Endodermal cell (in vitro differentiated cells): Measurements from ENCODE around the gene TRAPPC5. TPM values are rescaled to one million over a fixed set of nuclear protein-coding genes. Genes with fewer than 3 reads are reported as not detected.

Experiments
- DNase-seq: peaks from one replicate; pipeline ENCODE4 v3.0.0-alpha.2; 2017
- H3K27ac ChIP-seq: 2 replicates; pipeline ENCODE4 v1.5.1; 2013; ENCODE audit warnings: mild to moderate bottlenecking, low read depth, low read length, moderate library complexity
- H3K27me3 ChIP-seq: 2 replicates; pipeline ENCODE4 v1.6.1; 2013; ENCODE audit warnings: mild to moderate bottlenecking, low read length, moderate library complexity; ENCODE audit not compliant: insufficient read depth, control insufficient read depth, poor library complexity, severe bottlenecking
- H3K36me3 ChIP-seq: 2 replicates; pipeline ENCODE4 v1.7.0; 2013; ENCODE audit warnings: mild to moderate bottlenecking, low read length, moderate library complexity; ENCODE audit not compliant: control insufficient read depth, insufficient read depth
- H3K4me1 ChIP-seq: one replicate; pipeline ENCODE4 v1.7.0; 2013; ENCODE audit warnings: low read length; ENCODE audit not compliant: control insufficient read depth, insufficient read depth
- H3K4me3 ChIP-seq: 2 replicates; pipeline ENCODE4 v1.5.1; 2013; ENCODE audit warnings: mild to moderate bottlenecking, low read length, moderate library complexity
- H3K9ac ChIP-seq: 2 replicates; pipeline ENCODE4 v1.6.1; 2013; ENCODE audit warnings: mild to moderate bottlenecking, low read length, moderate library complexity; ENCODE audit not compliant: poor library complexity, severe bottlenecking; ENCODE audit errors: extremely low read depth
- H3K9me3 ChIP-seq: 2 replicates; pipeline ENCODE4 v1.6.1; 2013; ENCODE audit warnings: mild to moderate bottlenecking, low read length, moderate library complexity; ENCODE audit not compliant: control insufficient read depth
- H3K27ac Mint-ChIP-seq: 2 replicates; pipeline ENCODE4 v1.8.0; 2020; ENCODE audit warnings: mixed read lengths
- H3K27me3 Mint-ChIP-seq: 2 replicates; pipeline ENCODE4 v1.8.0; 2021; ENCODE audit warnings: mild to moderate bottlenecking, mixed read lengths; ENCODE audit not compliant: insufficient read depth
- H3K36me3 Mint-ChIP-seq: 2 replicates; pipeline ENCODE4 v1.8.0; 2020; ENCODE audit warnings: low read depth, mixed read lengths
- H3K4me1 Mint-ChIP-seq: 2 replicates; pipeline ENCODE4 v1.8.0; 2020; ENCODE audit warnings: mixed read lengths
- H3K4me3 Mint-ChIP-seq: 2 replicates; pipeline ENCODE4 v1.8.0; 2020; ENCODE audit warnings: mild to moderate bottlenecking, moderate library complexity, mixed read lengths
- H3K9me3 Mint-ChIP-seq: 2 replicates; pipeline ENCODE4 v1.8.0; 2020; ENCODE audit warnings: mild to moderate bottlenecking, mixed read lengths
- WGBS, 2 experiments: methylation state at CpG; one replicate each; pipeline versions ENCODE4 v1.1.5 to v1.1.7; 2013; ENCODE audit warnings: missing lambda C conversion rate in 2 of 2, mixed read lengths in 1 of 2; ENCODE audit not compliant: insufficient coverage in 1 of 2, insufficient read length in 1 of 2; 5-methylcytosine and 5-hydroxymethylcytosine counted together
- total RNA-seq, 2 donors: library from RNA; stranded (reverse); fragmentation: NEBNext Ultra II Directional in 1 of 2; extraction: Animal tissue kit (Norgen Biotek cat#: 25700) in 1 of 2; gene quantifications; 2 replicates in 1 of 2; 3 replicates in 1 of 2; pipeline ENCODE4 v1.2.1, GENCODE V29; 2021
- TF ChIP-seq, protein P1 (sequence below): fragments of 200-600 bp; sonication (generic); conservative IDR thresholded peaks from 2 replicates; pipeline ENCODE4 v1.5.0; 2021; ENCODE audit warnings: antibody characterized with exemption, mild to moderate bottlenecking

The TRAPPC5 gene
- total RNA-seq, 2 donors from 2014 or later: 64.6 to 93.1 TPM

DNA sequence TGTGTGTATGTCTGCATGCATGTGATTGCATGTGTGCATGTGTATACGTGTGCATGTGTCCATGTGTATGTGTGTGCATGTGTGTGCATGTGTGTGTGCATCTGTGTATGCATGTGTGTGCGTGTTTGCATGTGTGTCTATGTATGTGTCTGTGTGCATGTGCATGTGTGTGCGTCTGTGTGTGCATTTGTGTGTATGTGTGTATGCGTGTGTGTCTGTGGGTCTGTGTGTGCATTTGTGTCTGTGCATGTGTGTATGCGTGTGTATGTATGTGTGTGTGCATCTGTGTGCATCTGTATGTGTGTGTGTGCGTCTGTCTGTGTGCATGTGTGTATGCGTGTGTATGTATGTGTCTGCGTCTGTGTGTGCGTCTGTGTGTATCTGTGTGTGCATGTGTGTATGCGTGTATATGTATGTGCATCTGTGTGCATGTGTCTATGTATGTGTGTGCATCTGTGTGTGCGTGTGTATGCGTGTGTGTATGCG, 40.7 kb upstream of the TRAPPC5 start:
- H3K4me1 ChIP-seq: no peaks in the 10 kb centered on the region
- peaks cover 30% of the 10 kb centered on the region for H3K36me3 Mint-ChIP-seq
- H3K4me3 ChIP-seq: no peak overlapping the region
- TF ChIP-seq, protein P1, sequence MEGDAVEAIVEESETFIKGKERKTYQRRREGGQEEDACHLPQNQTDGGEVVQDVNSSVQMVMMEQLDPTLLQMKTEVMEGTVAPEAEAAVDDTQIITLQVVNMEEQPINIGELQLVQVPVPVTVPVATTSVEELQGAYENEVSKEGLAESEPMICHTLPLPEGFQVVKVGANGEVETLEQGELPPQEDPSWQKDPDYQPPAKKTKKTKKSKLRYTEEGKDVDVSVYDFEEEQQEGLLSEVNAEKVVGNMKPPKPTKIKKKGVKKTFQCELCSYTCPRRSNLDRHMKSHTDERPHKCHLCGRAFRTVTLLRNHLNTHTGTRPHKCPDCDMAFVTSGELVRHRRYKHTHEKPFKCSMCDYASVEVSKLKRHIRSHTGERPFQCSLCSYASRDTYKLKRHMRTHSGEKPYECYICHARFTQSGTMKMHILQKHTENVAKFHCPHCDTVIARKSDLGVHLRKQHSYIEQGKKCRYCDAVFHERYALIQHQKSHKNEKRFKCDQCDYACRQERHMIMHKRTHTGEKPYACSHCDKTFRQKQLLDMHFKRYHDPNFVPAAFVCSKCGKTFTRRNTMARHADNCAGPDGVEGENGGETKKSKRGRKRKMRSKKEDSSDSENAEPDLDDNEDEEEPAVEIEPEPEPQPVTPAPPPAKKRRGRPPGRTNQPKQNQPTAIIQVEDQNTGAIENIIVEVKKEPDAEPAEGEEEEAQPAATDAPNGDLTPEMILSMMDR: no peak
- no peak overlapping the region for H3K9ac ChIP-seq
- no peaks in the 10 kb centered on the region for H3K4me1 Mint-ChIP-seq
- H3K9me3 Mint-ChIP-seq: peaks cover 2% of the 10 kb centered on the region
- peaks cover 17% of the 10 kb centered on the region for H3K27me3 ChIP-seq
- H3K4me3 Mint-ChIP-seq: no peak overlapping the region
- no peak overlapping the region for H3K27ac Mint-ChIP-seq
- DNase-seq: no peak
- 94 to 96% methylated on average over 9 to 13 of the region's 13 CpGs for WGBS, 2 experiments
- H3K27ac ChIP-seq: no peak overlapping the region
- peaks cover 20% of the 10 kb centered on the region for H3K27me3 Mint-ChIP-seq
- no peaks in the 10 kb centered on the region for H3K9me3 ChIP-seq
- H3K36me3 ChIP-seq: peaks cover 10% of the 10 kb centered on the region

DNA sequence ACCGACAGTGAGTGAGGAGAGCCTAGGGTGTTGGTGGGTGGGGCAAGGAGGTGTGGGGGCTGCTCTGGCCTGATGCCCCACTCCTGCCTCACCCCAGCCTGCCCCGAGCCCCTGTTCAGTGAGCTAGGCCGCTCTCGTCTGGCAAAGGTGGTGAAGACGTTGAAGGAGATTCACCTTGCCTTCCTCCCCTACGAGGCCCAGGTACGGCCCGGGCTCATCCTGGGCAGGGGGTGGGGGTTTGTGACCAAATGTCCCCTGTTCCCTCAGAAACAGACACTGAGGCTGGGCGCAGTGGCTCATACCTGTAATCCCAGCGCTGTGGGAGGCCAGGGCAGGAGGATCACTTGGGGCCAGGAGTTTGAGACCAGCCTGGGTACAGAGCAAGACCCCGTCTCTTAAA, 39.8 kb upstream of the TRAPPC5 start:
- no peak overlapping the region for H3K9ac ChIP-seq
- H3K27me3 ChIP-seq: peaks cover 8% of the 10 kb centered on the region
- 89 to 92% methylated on average over 4 to 11 of the region's 11 CpGs for WGBS, 2 experiments
- no peaks in the 10 kb centered on the region for H3K9me3 ChIP-seq
- H3K9me3 Mint-ChIP-seq: peaks cover 2% of the 10 kb centered on the region
- no peak for DNase-seq
- no peaks in the 10 kb centered on the region for H3K4me1 ChIP-seq
- no peak overlapping the region for H3K4me3 ChIP-seq
- no peak overlapping the region for H3K27ac Mint-ChIP-seq
- H3K36me3 ChIP-seq: peaks cover 10% of the 10 kb centered on the region
- TF ChIP-seq, protein P1: no peak
- H3K27ac ChIP-seq: no peak overlapping the region
- H3K27me3 Mint-ChIP-seq: peaks cover 11% of the 10 kb centered on the region
- peaks cover 32% of the 10 kb centered on the region for H3K36me3 Mint-ChIP-seq
- H3K4me3 Mint-ChIP-seq: no peak overlapping the region
- peaks cover 6% of the 10 kb centered on the region for H3K4me1 Mint-ChIP-seq

DNA sequence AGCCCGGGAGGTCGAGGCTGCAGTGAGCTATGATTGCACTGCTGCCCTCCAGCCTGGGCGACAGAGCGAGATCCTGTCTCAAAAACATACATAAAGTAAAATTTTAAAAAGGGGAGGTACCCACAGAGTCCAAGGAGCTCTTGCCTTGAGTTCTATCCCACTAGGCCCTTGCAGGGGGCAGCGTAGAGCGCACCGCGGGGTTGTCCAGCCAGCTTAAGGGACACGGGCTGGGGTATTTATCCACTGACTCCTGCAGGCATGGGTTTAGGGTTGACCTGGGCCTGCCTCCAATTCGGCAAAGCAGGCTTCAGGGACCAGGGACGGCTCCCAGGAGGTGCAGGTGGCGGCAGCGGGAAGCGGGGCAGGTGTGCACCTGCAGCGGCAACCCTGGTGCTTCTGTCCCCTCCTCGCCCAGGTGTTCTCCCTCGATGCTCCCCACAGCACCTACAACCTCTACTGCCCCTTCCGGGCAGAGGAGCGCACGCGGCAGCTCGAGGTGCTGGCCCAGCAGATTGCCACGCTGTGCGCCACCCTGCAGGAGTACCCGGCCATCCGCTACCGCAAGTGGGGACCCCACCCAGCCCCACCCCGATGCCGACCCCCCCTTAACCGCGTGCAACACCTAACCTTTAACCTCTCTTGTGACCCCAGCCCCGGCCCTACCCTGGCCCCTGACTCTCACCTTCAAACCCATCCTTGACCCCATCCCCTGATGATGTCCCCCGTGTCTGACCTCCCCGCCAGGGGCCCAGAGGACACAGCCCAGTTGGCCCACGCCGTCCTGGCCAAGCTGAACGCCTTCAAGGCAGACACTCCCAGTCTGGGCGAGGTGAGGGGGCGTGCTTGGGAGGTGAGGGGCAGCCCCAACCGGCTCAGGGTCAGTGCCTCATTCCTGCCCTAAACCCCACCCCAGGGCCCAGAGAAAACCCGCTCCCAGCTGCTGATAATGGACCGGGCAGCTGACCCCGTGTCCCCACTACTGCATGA, 39.0 kb upstream of the TRAPPC5 start:
- DNase-seq: peak; percentile 81
- Mint-ChIP-seq H3K9me3 (peaks cover 2% of the 10 kb centered on the region), H3K27me3 (peaks cover 3% of the 10 kb centered on the region), H3K4me1 (peaks cover 8% of the 10 kb centered on the region), H3K27ac (no peak overlapping the region), H3K4me3 (no peak overlapping the region), H3K36me3 (peaks cover 32% of the 10 kb centered on the region)
- no peak overlapping the region for H3K27ac ChIP-seq
- WGBS, 2 experiments: 94 to 96% methylated on average over 14 to 41 of the region's 43 CpGs
- H3K9ac ChIP-seq: no peak overlapping the region
- H3K36me3 ChIP-seq: peaks cover 13% of the 10 kb centered on the region
- no peaks in the 10 kb centered on the region for H3K9me3 ChIP-seq
- no peaks in the 10 kb centered on the region for H3K4me1 ChIP-seq
- TF ChIP-seq, protein P1: peak; percentile 69
- H3K27me3 ChIP-seq: peaks cover under 1% of the 10 kb centered on the region
- H3K4me3 ChIP-seq: no peak overlapping the region
